A673 (cell line): ENCODE measurements around the gene CCDC159. TPM values are rescaled to one million over a fixed set of nuclear protein-coding genes. Genes with fewer than 3 reads are reported as not detected.

Source experiments
- BruUV-seq: library from RNA; stranded (reverse); fragments of 400-500 nt; replicated peaks from 2 replicates; lab custom pipeline; 2021; lab: Mats Ljungman, UMichigan
- CTCF ChIA-PET: fragments of 300-600 bp; sonication (Branson Sonifier 250); formaldehyde crosslinking; loops from one replicate; lab custom pipeline; 2022; ENCODE audit warnings: antibody characterized with exemption; lab: Charles Lee
- POLR2A ChIA-PET: fragments of 300-600 bp; sonication (Branson Sonifier 250); formaldehyde crosslinking; loops from one replicate; lab custom pipeline; 2022; ENCODE audit warnings: antibody characterized with exemption; ENCODE audit not compliant: low non-redundant PET; lab: Charles Lee
- DNase-seq: peaks from one replicate; pipeline ENCODE4 v3.0.0-alpha.2; 2015; ENCODE audit warnings: low spot score
- H3K27ac ChIP-seq: fragments of 200-600 bp; sonication (generic); 2 replicates; pipeline ENCODE4 v1.5.1; 2016; ENCODE audit warnings: mixed run types, low read depth, mild to moderate bottlenecking, mixed read lengths, antibody characterized with exemption, low read length; ENCODE audit not compliant: poor library complexity, severe bottlenecking
- H3K27me3 ChIP-seq: fragments of 200-600 bp; sonication (generic); replicated peaks from 2 replicates; pipeline ENCODE4 v1.6.1; 2017; ENCODE audit warnings: mixed run types, low read depth, mild to moderate bottlenecking, mixed read lengths, antibody characterized with exemption, low read length; ENCODE audit not compliant: insufficient read depth, poor library complexity
- H3K36me3 ChIP-seq: fragments of 200-600 bp; sonication (generic); 2 replicates; pipeline ENCODE4 v1.6.1; 2016; ENCODE audit warnings: mixed run types, mild to moderate bottlenecking, mixed read lengths, antibody characterized with exemption, low read length; ENCODE audit not compliant: insufficient read depth, poor library complexity, severe bottlenecking
- H3K4me1 ChIP-seq: fragments of 200-600 bp; sonication (generic); 2 replicates; pipeline ENCODE4 v1.6.1; 2017; ENCODE audit warnings: mixed run types, mild to moderate bottlenecking, mixed read lengths, antibody characterized with exemption, low read length; ENCODE audit not compliant: insufficient read depth, poor library complexity, severe bottlenecking
- H3K4me3 ChIP-seq: fragments of 200-600 bp; sonication (generic); 2 replicates; pipeline ENCODE4 v1.5.1; 2016; ENCODE audit warnings: low read depth, mixed run types, mild to moderate bottlenecking, mixed read lengths, low read length; ENCODE audit not compliant: poor library complexity, severe bottlenecking
- H3K9me3 ChIP-seq: fragments of 200-600 bp; sonication (generic); 2 replicates; pipeline ENCODE4 v1.6.1; 2016; ENCODE audit warnings: mixed run types, low read depth, mild to moderate bottlenecking, mixed read lengths, antibody characterized with exemption, low read length; ENCODE audit not compliant: poor library complexity, severe bottlenecking
- CTCF ChIP-seq: fragments of 300-800, 200-600 bp; sonication (generic); conservative IDR thresholded peaks from 2 replicates; pipeline ENCODE4 v1.5.1; 2017; ENCODE audit warnings: low read depth, mild to moderate bottlenecking, antibody characterized with exemption, low read length, moderate library complexity, mixed read lengths
- EZH2 ChIP-seq: fragments of 200-600 bp; sonication (generic); IDR thresholded peaks from 2 replicates; pipeline ENCODE4 v1.6.1; 2017; ENCODE audit warnings: borderline replicate concordance, low read depth, mild to moderate bottlenecking, mixed read lengths, antibody characterized with exemption, low read length; ENCODE audit not compliant: poor library complexity, severe bottlenecking
- intact Hi-C: fragments of 100-400 bp; cut with micrococcal nuclease; formaldehyde crosslinking; loops from one replicate; pipeline ENCODE4 v1.10.0; 2022; ENCODE audit not compliant: unreplicated experiment
- total RNA-seq: library from RNA; stranded (reverse); gene quantifications from 2 replicates; pipeline ENCODE4 v1.2.3, GENCODE V29; 2021

The CCDC159 gene
- total RNA-seq, 1 experiment from 2014 or later: 7.9 TPM

GRCh38 chr19:11335449-11336146, 10.7 kb upstream of the CCDC159 start:
- H3K36me3 ChIP-seq: peaks cover 35% of the 10 kb centered on the region
- TF ChIP-seq CTCF (no peak), EZH2 (no peak)
- no peak for DNase-seq
- BruUV-seq: no TSS peak
- no peaks in the 10 kb centered on the region for H3K27me3 ChIP-seq
- POLR2A ChIA-PET: no interaction called here
- H3K27ac ChIP-seq: no peak overlapping the region
- CTCF ChIA-PET: no interaction called here
- no peaks in the 10 kb centered on the region for H3K4me1 ChIP-seq
- intact Hi-C loops: loop anchor here (5.0 kb wide), 1 partner anchor 263 kb away; no protein-coding TSS in a partner anchor
- H3K9me3 ChIP-seq: no peaks in the 10 kb centered on the region
- no peak overlapping the region for H3K4me3 ChIP-seq

- intact Hi-C loops: loop anchor here (5.0 kb wide), 1 partner anchor 265 kb away; no protein-coding TSS in a partner anchor
- Histone ChIP-seq H3K36me3 (peaks cover 32% of the 10 kb centered on the region), H3K27ac (no peak overlapping the region), H3K4me1 (no peaks in the 10 kb centered on the region), H3K27me3 (no peaks in the 10 kb centered on the region), H3K9me3 (no peaks in the 10 kb centered on the region), H3K4me3 (no peak overlapping the region)
- DNase-seq: no peak
- CTCF ChIA-PET: interaction anchor here (0.6 kb wide), 1 partner anchor 36 kb away, joined by 6 read pairs; no protein-coding TSS in a partner anchor
- BruUV-seq: no TSS peak
- POLR2A ChIA-PET: no interaction called here
- no peak for TF ChIP-seq CTCF
- no peak for TF ChIP-seq EZH2
These were observed 9.2 kb upstream of the CCDC159 start for GRCh38 chr19:11337080-11337479.

- H3K4me3 ChIP-seq: no peak overlapping the region
- no peaks in the 10 kb centered on the region for H3K27me3 ChIP-seq
- no peak for DNase-seq
- POLR2A ChIA-PET: interaction anchor here (0.6 to 0.7 kb wide), 2 partner anchors 174 to 1653 kb away, joined by 3 to 9 read pairs; no protein-coding TSS in a partner anchor
- H3K36me3 ChIP-seq: peaks cover 28% of the 10 kb centered on the region
- H3K27ac ChIP-seq: no peak overlapping the region
- H3K4me1 ChIP-seq: no peaks in the 10 kb centered on the region
- CTCF ChIA-PET: interaction anchor here (0.6 kb wide), 1 partner anchor 44 kb away, joined by 3 read pairs; no protein-coding TSS in a partner anchor
- H3K9me3 ChIP-seq: no peaks in the 10 kb centered on the region
- TF ChIP-seq CTCF (no peak), EZH2 (no peak)
- BruUV-seq: no TSS peak
- intact Hi-C loops: loop anchor here (5.0 kb wide), 1 partner anchor 266 kb away; no protein-coding TSS in a partner anchor
These were observed 8.2 kb upstream of the CCDC159 start for GRCh38 chr19:11338121-11338520.
